SK-N-SH treated with all-trans-retinoic acid at 6 μM for 48 hours (cell line): ENCODE results near the gene SEC22A.

Experiments
- ARNTL ChIP-seq: fragments of 450-650 bp; formaldehyde crosslinking; IDR thresholded peaks from 2 replicates; pipeline ENCODE4 v1.5.0; 2020; ENCODE audit warnings: low read depth, mild to moderate bottlenecking, moderate library complexity, borderline replicate concordance
- PPARA ChIP-seq: fragments of 250-450 bp; sonication (Bioruptor Pico); IDR thresholded peaks from 2 replicates; pipeline ENCODE4 v1.5.0; 2020; ENCODE audit warnings: mild to moderate bottlenecking, borderline replicate concordance
- ZFP30 ChIP-seq: fragments of 450-650 bp; formaldehyde crosslinking; IDR thresholded peaks from 2 replicates; pipeline ENCODE4 v1.5.0; 2022; ENCODE audit warnings: mild to moderate bottlenecking, moderate library complexity
- TF ChIP-seq, protein P1 (sequence below): fragments of 250-450 bp; sonication (Bioruptor Pico); IDR thresholded peaks from 2 replicates; pipeline ENCODE4 v1.8.0; 2021; ENCODE audit warnings: low read depth, mild to moderate bottlenecking, moderate library complexity, borderline replicate concordance

DNA sequence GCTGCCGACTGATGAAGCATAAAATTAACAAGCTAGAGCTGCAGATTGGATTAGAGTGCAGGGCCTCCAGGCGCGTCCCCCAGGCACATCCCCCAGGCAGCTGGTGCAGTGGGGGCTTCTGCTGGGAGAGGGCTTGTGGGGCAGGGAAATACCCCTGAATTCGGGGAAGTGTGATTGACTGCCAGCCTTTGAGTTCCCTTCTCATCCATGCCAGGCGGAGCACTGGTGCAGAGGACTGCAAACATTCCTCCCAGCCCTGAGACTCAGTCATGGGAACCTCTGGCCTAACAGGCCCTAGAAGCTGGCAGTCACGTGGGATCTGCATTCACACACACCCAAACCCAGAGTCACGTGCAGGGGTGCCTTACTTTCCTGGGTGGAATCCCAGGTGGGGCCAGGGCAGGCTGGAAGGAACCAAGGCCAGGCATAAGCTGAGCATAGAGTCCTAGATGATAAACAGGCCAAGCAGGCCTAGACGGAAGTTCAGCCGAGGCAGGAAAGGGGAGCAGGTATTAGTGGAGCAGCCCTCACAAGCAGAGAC lies 46.2 kb upstream of the SEC22A start:
- TF ChIP-seq, protein P1, sequence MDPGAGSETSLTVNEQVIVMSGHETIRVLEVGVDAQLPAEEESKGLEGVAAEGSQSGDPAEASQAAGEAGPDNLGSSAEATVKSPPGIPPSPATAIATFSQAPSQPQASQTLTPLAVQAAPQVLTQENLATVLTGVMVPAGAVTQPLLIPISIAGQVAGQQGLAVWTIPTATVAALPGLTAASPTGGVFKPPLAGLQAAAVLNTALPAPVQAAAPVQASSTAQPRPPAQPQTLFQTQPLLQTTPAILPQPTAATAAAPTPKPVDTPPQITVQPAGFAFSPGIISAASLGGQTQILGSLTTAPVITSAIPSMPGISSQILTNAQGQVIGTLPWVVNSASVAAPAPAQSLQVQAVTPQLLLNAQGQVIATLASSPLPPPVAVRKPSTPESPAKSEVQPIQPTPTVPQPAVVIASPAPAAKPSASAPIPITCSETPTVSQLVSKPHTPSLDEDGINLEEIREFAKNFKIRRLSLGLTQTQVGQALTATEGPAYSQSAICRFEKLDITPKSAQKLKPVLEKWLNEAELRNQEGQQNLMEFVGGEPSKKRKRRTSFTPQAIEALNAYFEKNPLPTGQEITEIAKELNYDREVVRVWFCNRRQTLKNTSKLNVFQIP (CRISPR knock-in tag) = no peak
- TF ChIP-seq ZFP30 (CRISPR knock-in tag) (no peak), PPARA (CRISPR knock-in tag) (no peak), ARNTL (CRISPR knock-in tag) (no peak)
